ENCODE results near the gene TNFAIP3.

GRCh38 chr6:137869549-137870307 lies 2.7 kb downstream of the TNFAIP3 start:
- TF ChIP-seq POLR2AphosphoS5 (IDR thresholded peaks at IDR 0.05) (no peak), POLR2A (IDR thresholded peaks at IDR 0.05) (no peak), EP300 (IDR thresholded peaks at IDR 0.05) (no peak)
- TF ChIP-seq, protein P1, sequence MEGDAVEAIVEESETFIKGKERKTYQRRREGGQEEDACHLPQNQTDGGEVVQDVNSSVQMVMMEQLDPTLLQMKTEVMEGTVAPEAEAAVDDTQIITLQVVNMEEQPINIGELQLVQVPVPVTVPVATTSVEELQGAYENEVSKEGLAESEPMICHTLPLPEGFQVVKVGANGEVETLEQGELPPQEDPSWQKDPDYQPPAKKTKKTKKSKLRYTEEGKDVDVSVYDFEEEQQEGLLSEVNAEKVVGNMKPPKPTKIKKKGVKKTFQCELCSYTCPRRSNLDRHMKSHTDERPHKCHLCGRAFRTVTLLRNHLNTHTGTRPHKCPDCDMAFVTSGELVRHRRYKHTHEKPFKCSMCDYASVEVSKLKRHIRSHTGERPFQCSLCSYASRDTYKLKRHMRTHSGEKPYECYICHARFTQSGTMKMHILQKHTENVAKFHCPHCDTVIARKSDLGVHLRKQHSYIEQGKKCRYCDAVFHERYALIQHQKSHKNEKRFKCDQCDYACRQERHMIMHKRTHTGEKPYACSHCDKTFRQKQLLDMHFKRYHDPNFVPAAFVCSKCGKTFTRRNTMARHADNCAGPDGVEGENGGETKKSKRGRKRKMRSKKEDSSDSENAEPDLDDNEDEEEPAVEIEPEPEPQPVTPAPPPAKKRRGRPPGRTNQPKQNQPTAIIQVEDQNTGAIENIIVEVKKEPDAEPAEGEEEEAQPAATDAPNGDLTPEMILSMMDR (IDR thresholded peaks at IDR 0.05): no peak

All from stomach (tissue), 4 donors.